GM18517 (cell line): ENCODE measurements around the gene PLEKHA7.
"Not testable (repeated sequence)": the region's sequence is repeated elsewhere in the genome, so short reads cannot be mapped to it uniquely, and the experiment has no call there.

ENCODE experiments used
- ATAC-seq: cut with Tn5 transposase; IDR thresholded peaks from one replicate; pipeline ENCODE4 v1.9.1; 2021; ENCODE audit warnings: mild to moderate bottlenecking, moderate library complexity; ENCODE audit not compliant: unreplicated experiment

Gene PLEKHA7

GRCh38 chr11:16889905-16890304 lies 124.3 kb downstream of the PLEKHA7 start:
- no peak for ATAC-seq

- not testable (repeated sequence) for ATAC-seq
Measured at GRCh38 chr11:16889010-16889409, 125.2 kb downstream of the PLEKHA7 start.

GRCh38 chr11:16887887-16888286 lies 126.3 kb downstream of the PLEKHA7 start:
- ATAC-seq: not testable (repeated sequence)

- ATAC-seq: no peak
Measured at GRCh38 chr11:16883174-16883573, 131.0 kb downstream of the PLEKHA7 start.

GRCh38 chr11:16881766-16882165 lies 132.4 kb downstream of the PLEKHA7 start:
- ATAC-seq: no peak

- no peak for ATAC-seq
Measured at GRCh38 chr11:16881074-16881709, 133.0 kb downstream of the PLEKHA7 start.

- ATAC-seq: no peak
Measured at GRCh38 chr11:16880184-16880801, 133.9 kb downstream of the PLEKHA7 start.

- ATAC-seq: no peak
Measured at GRCh38 chr11:16879690-16880089, 134.5 kb downstream of the PLEKHA7 start.

- ATAC-seq: no peak
Measured at GRCh38 chr11:16876837-16877236, 137.4 kb downstream of the PLEKHA7 start.

GRCh38 chr11:16876053-16876752 lies 138.0 kb downstream of the PLEKHA7 start:
- ATAC-seq: no peak

- no peak for ATAC-seq
Measured at GRCh38 chr11:16874275-16874975, 139.8 kb downstream of the PLEKHA7 start.

GRCh38 chr11:16873289-16873688 lies 140.9 kb downstream of the PLEKHA7 start:
- ATAC-seq: no peak

GRCh38 chr11:16871368-16871767 lies 142.8 kb downstream of the PLEKHA7 start:
- no peak for ATAC-seq

- ATAC-seq: no peak
Measured at GRCh38 chr11:16867097-16867496, 147.1 kb downstream of the PLEKHA7 start.

GRCh38 chr11:16864428-16864827 lies 149.8 kb downstream of the PLEKHA7 start:
- ATAC-seq: not testable (repeated sequence)

- no peak for ATAC-seq
Measured at GRCh38 chr11:16863389-16863788, 150.8 kb downstream of the PLEKHA7 start.

- no peak for ATAC-seq
Measured at GRCh38 chr11:16862726-16863125, 151.5 kb downstream of the PLEKHA7 start.

GRCh38 chr11:16861862-16862261 lies 152.4 kb downstream of the PLEKHA7 start:
- ATAC-seq: no peak

- ATAC-seq: no peak
Measured at GRCh38 chr11:16860617-16861016, 153.6 kb downstream of the PLEKHA7 start.

- ATAC-seq: no peak
Measured at GRCh38 chr11:16859651-16860050, 154.6 kb downstream of the PLEKHA7 start.

- ATAC-seq: no peak
Measured at GRCh38 chr11:16857186-16857585, 157.0 kb downstream of the PLEKHA7 start.
